ENCODE measurements around the gene CT55. TPM values are rescaled to one million over a fixed set of nuclear protein-coding genes. Genes with fewer than 3 reads are reported as not detected.

Gene CT55
- total and polyA plus RNA-seq, 2 experiments from 2014 or later: not detected

GRCh38 chrX:135193740-135194139, 22.5 kb upstream of the CT55 start (continued):
- TF ChIP-seq ZNF462 (CRISPR knock-in tag; IDR thresholded peaks at IDR 0.05) (no peak), EZH2 (IDR thresholded peaks at IDR 0.05; ENCODE audit: low read depth, unreplicated experiment) (no peak), POLR2AphosphoS5 (IDR thresholded peaks at IDR 0.05; ENCODE audit: low read depth) (no peak), ETS1 (IDR thresholded peaks at IDR 0.05) (no peak), EZH2phosphoT487 (IDR thresholded peaks at IDR 0.05; ENCODE audit: unreplicated experiment) (no peak), JUNB (IDR thresholded peaks at IDR 0.05; ENCODE audit: unreplicated experiment) (no peak), ZNF114 (CRISPR knock-in tag; IDR thresholded peaks at IDR 0.05) (no peak)

GRCh38 chrX:135191838-135192237, 20.6 kb upstream of the CT55 start:
- Histone ChIP-seq H2AFZ (no peak overlapping the region), H3K27ac (ENCODE audit: low read depth) (no peak overlapping the region), H4K20me1 (replicated peaks; ENCODE audit: insufficient read depth) (no peaks in the 10 kb centered on the region), H3K36me3 (ENCODE audit: insufficient read depth) (no peaks in the 10 kb centered on the region), H3K9me2 (ENCODE audit: insufficient read depth) (0 out of 2 replicates have a peak, but pooled peaks cover 4% of the 10 kb centered on the region), H3K4me2 (no peak overlapping the region), H3K27me3 (ENCODE audit: insufficient read depth) (no peaks in the 10 kb centered on the region), H3K4me1 (ENCODE audit: insufficient read depth) (no peaks in the 10 kb centered on the region), H3F3A (replicated peaks; ENCODE audit: low read depth) (no peaks in the 10 kb centered on the region), H3K79me2 (replicated peaks; ENCODE audit: insufficient read depth) (no peaks in the 10 kb centered on the region), H3K4me3 (no peak overlapping the region)
- H3K4me1 Mint-ChIP-seq: no peaks in the 10 kb centered on the region
- no peaks in the 10 kb centered on the region for H3K36me3 Mint-ChIP-seq (ENCODE audit: low read depth)
- H3K27me3 Mint-ChIP-seq (ENCODE audit: insufficient read depth, low read depth, poor library complexity): peaks cover 5% of the 10 kb centered on the region
- TF ChIP-seq REST (IDR thresholded peaks at IDR 0.05; ENCODE audit: unreplicated experiment): no peak
- TF ChIP-seq CREB1 (CRISPR knock-in tag; IDR thresholded peaks at IDR 0.05; ENCODE audit: low read depth): no peak
- no peak for TF ChIP-seq ETS1 (IDR thresholded peaks at IDR 0.05)
- no peak overlapping the region for H3K4me3 Mint-ChIP-seq
- no peak overlapping the region for H3K27ac Mint-ChIP-seq
- H3K9me3 Mint-ChIP-seq: no peaks in the 10 kb centered on the region
- ATAC-seq: no peak
- DNase-seq (ENCODE audit: low spot score): no peak

Data from GM23338 (cell line).